ENCODE measurements around the gene CYB5B. TPM values are rescaled to one million over a fixed set of nuclear protein-coding genes. Genes with fewer than 3 reads are reported as not detected.

Gene CYB5B
- total RNA-seq, 1 experiment from 2014 or later: 112 TPM

- ChIA-PET POLR2A (interaction anchor here (0.6 to 3.4 kb wide), 13 partner anchors 12 to 311 kb away, joined by 3 to 25 read pairs (median 4); partner anchors contain the start of genes CYB5B and NOB1), CTCF (interaction anchor here (0.6 to 1.4 kb wide), 3 partner anchors 12 to 228 kb away, joined by 3 to 6 read pairs (median 3); no protein-coding TSS in a partner anchor)
- DNase-seq (ENCODE audit: unreplicated experiment): no peak
- no peaks in the 10 kb centered on the region for H3K9me3 Mint-ChIP-seq (ENCODE audit: unreplicated experiment)
- H3K4me1 Mint-ChIP-seq (ENCODE audit: insufficient read depth, unreplicated experiment): peaks cover 16% of the 10 kb centered on the region
- TF ChIP-seq, protein P1, sequence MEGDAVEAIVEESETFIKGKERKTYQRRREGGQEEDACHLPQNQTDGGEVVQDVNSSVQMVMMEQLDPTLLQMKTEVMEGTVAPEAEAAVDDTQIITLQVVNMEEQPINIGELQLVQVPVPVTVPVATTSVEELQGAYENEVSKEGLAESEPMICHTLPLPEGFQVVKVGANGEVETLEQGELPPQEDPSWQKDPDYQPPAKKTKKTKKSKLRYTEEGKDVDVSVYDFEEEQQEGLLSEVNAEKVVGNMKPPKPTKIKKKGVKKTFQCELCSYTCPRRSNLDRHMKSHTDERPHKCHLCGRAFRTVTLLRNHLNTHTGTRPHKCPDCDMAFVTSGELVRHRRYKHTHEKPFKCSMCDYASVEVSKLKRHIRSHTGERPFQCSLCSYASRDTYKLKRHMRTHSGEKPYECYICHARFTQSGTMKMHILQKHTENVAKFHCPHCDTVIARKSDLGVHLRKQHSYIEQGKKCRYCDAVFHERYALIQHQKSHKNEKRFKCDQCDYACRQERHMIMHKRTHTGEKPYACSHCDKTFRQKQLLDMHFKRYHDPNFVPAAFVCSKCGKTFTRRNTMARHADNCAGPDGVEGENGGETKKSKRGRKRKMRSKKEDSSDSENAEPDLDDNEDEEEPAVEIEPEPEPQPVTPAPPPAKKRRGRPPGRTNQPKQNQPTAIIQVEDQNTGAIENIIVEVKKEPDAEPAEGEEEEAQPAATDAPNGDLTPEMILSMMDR (IDR thresholded peaks at IDR 0.05; ENCODE audit: unreplicated experiment): no peak
- intact Hi-C loops (cut with micrococcal nuclease): no loop called here
- peak overlapping the region; percentile 80 for H3K27ac Mint-ChIP-seq (ENCODE audit: low read depth, unreplicated experiment)
- H3K27me3 Mint-ChIP-seq (ENCODE audit: insufficient read depth, unreplicated experiment): no peaks in the 10 kb centered on the region
- H3K4me3 Mint-ChIP-seq (ENCODE audit: unreplicated experiment): peak overlapping the region; percentile 50
- peaks cover 30% of the 10 kb centered on the region for H3K36me3 Mint-ChIP-seq (ENCODE audit: insufficient read depth, unreplicated experiment)
- no TSS peak for BruUV-seq (replicated peaks)
Observed at GRCh38 chr16:69443927-69444631, 19.7 kb downstream of the CYB5B start.

DNA sequence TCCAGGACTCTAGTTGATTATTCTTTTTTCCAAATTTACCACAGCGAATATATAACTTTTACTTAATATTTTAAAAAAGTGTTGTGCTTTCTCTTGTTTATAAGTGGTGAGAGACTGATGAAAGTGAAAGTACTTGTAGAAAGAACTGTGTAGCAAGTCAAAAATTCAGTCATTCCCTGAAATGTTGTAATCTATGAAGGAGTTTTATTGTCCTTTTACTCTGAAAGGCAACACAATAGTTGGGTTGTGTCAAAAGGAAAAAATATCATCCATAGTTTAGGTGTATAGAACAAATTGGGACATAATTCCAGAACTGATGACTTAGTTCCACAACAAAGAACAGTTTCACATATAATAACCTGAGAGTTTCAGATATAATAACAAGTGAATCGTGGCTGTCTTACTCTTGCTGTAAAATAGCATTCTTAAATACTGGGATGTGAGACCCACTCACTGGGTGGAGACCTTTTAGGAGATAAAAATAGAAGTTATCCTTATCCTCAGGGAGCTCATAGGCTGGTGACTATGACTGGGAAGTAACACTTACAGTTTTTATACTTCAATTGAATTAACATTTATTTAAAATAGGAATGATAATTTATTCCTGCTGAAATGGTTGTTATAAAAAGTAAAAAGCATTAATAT, 20.6 kb downstream of the CYB5B start:
- ChIA-PET CTCF (interaction anchor here (0.6 to 1.4 kb wide), 4 partner anchors 11 to 238 kb away, joined by 3 to 6 read pairs (median 4); no protein-coding TSS in a partner anchor), POLR2A (interaction anchor here (0.7 to 3.4 kb wide), 8 partner anchors 15 to 281 kb away, joined by 3 to 25 read pairs (median 4); partner anchors contain the start of genes CYB5B and NQO1)
- H3K4me1 Mint-ChIP-seq (ENCODE audit: insufficient read depth, unreplicated experiment): peaks cover 16% of the 10 kb centered on the region
- TF ChIP-seq, protein P1 (IDR thresholded peaks at IDR 0.05; ENCODE audit: unreplicated experiment): no peak
- peaks cover 37% of the 10 kb centered on the region for H3K36me3 Mint-ChIP-seq (ENCODE audit: insufficient read depth, unreplicated experiment)
- H3K9me3 Mint-ChIP-seq (ENCODE audit: unreplicated experiment): no peaks in the 10 kb centered on the region
- peak overlapping the region; percentile 50 for H3K4me3 Mint-ChIP-seq (ENCODE audit: unreplicated experiment)
- intact Hi-C loops (cut with micrococcal nuclease): loop anchor here (5.0 kb wide), 1 partner anchor 48 kb away; no protein-coding TSS in a partner anchor
- DNase-seq (ENCODE audit: unreplicated experiment): no peak
- H3K27ac Mint-ChIP-seq (ENCODE audit: low read depth, unreplicated experiment): peak overlapping the region; percentile 80
- no peaks in the 10 kb centered on the region for H3K27me3 Mint-ChIP-seq (ENCODE audit: insufficient read depth, unreplicated experiment)
- no TSS peak for BruUV-seq (replicated peaks)

GRCh38 chr16:69448470-69449193, 24.2 kb downstream of the CYB5B start:
- TF ChIP-seq, protein P1 (IDR thresholded peaks at IDR 0.05; ENCODE audit: unreplicated experiment): no peak
- Mint-ChIP-seq H3K36me3 (ENCODE audit: insufficient read depth, unreplicated experiment) (peaks cover 50% of the 10 kb centered on the region), H3K27ac (ENCODE audit: low read depth, unreplicated experiment) (peak overlapping the region; percentile 84), H3K4me1 (ENCODE audit: insufficient read depth, unreplicated experiment) (peaks cover 15% of the 10 kb centered on the region), H3K27me3 (ENCODE audit: insufficient read depth, unreplicated experiment) (no peaks in the 10 kb centered on the region), H3K9me3 (ENCODE audit: unreplicated experiment) (no peaks in the 10 kb centered on the region), H3K4me3 (ENCODE audit: unreplicated experiment) (no peak overlapping the region)
- TSS peak; percentile 15 for BruUV-seq (replicated peaks)
- ChIA-PET POLR2A (interaction anchor here (0.5 to 1.6 kb wide), 2 partner anchors 23 to 293 kb away, joined by 3 to 5 read pairs; no protein-coding TSS in a partner anchor), CTCF (interaction anchor here (0.6 kb wide), 2 partner anchors 47 to 318 kb away, joined by 3 read pairs; no protein-coding TSS in a partner anchor)
- intact Hi-C loops (cut with micrococcal nuclease): loop anchor here (5.0 kb wide), 1 partner anchor 51 kb away; no protein-coding TSS in a partner anchor
- no peak for DNase-seq (ENCODE audit: unreplicated experiment)

All from MCF 10A (cell line).